Skeletal muscle tissue (tissue), 4 donors: Measurements from ENCODE around the gene PTPRM. TPM values are rescaled to one million over a fixed set of nuclear protein-coding genes. Genes with fewer than 3 reads are reported as not detected.

ENCODE experiments used
- H3K27ac ChIP-seq: one replicate; pipeline ENCODE4 v1.7.0; 2013; ENCODE audit warnings: mild to moderate bottlenecking, low read depth, low read length, inconsistent platforms
- H3K27me3 ChIP-seq, 3 donors: one replicate each; pipeline ENCODE4 v1.7.0; 2013; ENCODE audit warnings: low read length in 3 of 3; ENCODE audit not compliant: control insufficient read depth in 3 of 3, insufficient read depth in 3 of 3
- H3K36me3 ChIP-seq, 3 donors: one replicate each; pipeline ENCODE4 v1.7.0; 2013; ENCODE audit warnings: low read length in 3 of 3; ENCODE audit not compliant: control insufficient read depth in 3 of 3, insufficient read depth in 3 of 3
- H3K4me1 ChIP-seq, 3 donors: one replicate each; pipeline ENCODE4 v1.7.0; 2013; ENCODE audit warnings: low read length in 3 of 3, mild to moderate bottlenecking in 3 of 3; ENCODE audit not compliant: control insufficient read depth in 3 of 3, insufficient read depth in 3 of 3
- H3K4me3 ChIP-seq, 3 donors: one replicate each; pipeline ENCODE4 v1.7.0; 2013; ENCODE audit warnings: low read length in 3 of 3
- H3K9ac ChIP-seq, 3 donors: one replicate each; pipeline ENCODE4 v1.7.0; 2013; ENCODE audit warnings: low read length in 3 of 3, mild to moderate bottlenecking in 3 of 3, moderate library complexity in 2 of 3, low read depth in 1 of 3
- H3K9me3 ChIP-seq, 3 donors: one replicate each; pipeline ENCODE4 v1.7.0; 2013; ENCODE audit warnings: low read length in 3 of 3; ENCODE audit not compliant: control insufficient read depth in 3 of 3
- total RNA-seq: library from RNA; depleted of rRNA; stranded (reverse); fragments of >200 nt; gene quantifications from one replicate; pipeline ENCODE4 v1.2.3, GENCODE V29; 2014
- donor health status: Osteomylitis.

Gene PTPRM
- total RNA-seq, 1 donor from 2014 or later, result 68.9 TPM

DNA sequence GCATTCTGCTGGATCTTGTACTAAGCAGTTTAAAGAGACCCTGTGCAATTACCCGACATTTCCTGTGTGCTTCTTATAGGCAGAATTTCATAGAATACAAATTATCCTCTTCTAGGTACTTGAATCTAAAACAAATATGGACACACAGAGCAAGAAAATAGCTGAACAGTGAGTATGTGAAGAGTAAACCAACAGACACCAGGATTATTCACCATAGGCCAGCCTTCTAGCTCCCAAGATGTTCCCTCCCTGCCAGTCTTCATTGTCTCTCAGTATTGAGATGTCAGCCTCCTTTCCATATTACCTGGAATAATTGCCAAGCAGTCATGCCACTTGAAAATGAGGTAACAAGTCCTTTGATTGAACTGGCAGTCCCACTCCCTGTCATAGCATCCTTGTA, 187.1 kb downstream of the PTPRM start:
- Histone ChIP-seq H3K9me3 (no peaks in the 10 kb centered on the region), H3K4me1 (peaks cover 19 to 31% (median 28%) of the 10 kb centered on the region in 3 donors), H3K9ac (no peak overlapping the region), H3K27me3 (no peaks in the 10 kb centered on the region), H3K4me3 (no peak overlapping the region), H3K27ac (no peak overlapping the region), H3K36me3 (no peaks in the 10 kb centered on the region)

DNA sequence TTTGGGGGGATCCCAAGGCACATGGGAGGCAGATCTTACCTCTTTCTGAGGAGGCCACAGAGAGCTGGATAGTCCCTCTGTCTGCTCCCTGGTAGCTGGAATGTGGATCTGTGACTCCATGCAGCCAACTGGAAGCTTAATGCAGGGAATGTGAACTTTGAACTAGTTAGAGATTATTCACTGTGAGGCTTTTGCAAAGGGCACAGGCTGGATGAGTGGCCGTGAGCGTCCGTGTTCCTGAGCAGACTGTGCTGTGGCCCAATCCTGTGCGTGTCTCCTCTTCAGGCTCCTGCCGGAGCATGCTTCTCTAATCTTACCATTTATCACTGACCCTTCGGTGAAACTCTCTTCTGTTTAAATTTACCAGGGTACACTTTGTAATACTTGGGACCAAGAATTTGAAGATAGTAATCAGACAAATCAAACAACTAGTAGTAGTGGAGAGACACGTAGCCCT, 187.6 kb downstream of the PTPRM start:
- H3K27ac ChIP-seq, result no peak overlapping the region
- peaks cover 19 to 26% (median 24%) of the 10 kb centered on the region in 3 donors for H3K4me1 ChIP-seq
- H3K4me3 ChIP-seq, result peak overlapping the region in 1 of 3 donors; percentile 15
- H3K27me3 ChIP-seq, result no peaks in the 10 kb centered on the region
- no peak overlapping the region for H3K9ac ChIP-seq
- no peaks in the 10 kb centered on the region for H3K9me3 ChIP-seq
- no peaks in the 10 kb centered on the region for H3K36me3 ChIP-seq

DNA sequence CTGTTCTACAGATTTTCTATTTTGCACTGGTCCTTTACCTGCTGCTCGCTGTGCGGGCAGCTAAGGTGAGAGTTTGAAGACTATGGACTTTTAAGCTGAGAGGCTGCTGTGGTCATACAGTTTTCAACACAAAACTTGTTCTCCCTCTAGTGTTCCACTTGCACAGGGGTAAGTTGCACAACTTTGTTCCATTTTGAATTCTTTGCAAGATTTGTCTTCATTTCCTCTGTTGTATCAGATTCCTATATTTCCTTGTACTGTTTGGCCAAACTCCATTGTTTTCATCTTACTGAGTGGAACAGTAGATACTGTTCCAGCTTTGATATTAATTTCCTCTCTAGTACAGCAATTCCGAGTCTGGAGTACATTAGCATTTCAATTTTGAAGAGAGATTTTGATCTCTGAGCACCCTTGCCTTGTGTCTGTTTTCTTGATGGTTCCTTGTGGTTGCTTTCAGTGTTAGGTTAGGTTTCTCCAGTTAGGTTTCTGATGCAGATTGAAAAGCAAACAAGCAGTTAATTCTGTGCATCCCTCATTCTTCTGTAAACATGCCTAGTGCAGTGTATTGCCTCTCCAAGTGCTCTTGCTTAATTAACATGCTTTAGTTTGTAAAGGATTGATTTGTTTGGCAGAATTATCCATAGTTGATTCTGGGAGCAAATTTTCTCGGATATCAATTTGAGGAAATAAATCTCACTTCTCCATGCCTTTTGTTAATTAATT, 188.8 kb downstream of the PTPRM start:
- Histone ChIP-seq H3K4me3 (no peak overlapping the region), H3K27me3 (no peaks in the 10 kb centered on the region), H3K9ac (no peak overlapping the region), H3K9me3 (no peaks in the 10 kb centered on the region), H3K27ac (no peak overlapping the region), H3K36me3 (no peaks in the 10 kb centered on the region), H3K4me1 (peaks cover 17 to 25% (median 24%) of the 10 kb centered on the region in 3 donors)

DNA sequence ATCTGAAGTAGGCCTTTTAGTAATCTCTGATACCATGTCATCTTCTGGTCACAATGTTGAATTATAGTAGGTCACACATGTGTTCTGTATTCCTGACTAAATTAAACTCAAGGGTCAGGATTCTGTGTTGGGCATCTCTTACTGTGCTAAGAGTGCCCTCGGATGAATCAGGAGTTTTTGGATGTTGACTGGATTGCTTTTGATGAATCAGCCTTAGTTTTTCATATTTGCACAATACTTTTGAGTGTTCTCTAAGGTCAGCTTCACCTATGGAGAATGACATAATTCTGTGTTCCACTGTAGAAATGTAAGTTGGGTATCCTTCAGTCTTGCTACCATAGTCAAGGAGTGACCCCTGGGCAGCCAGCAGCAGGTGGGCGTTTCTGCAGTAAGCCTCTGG, 190.1 kb downstream of the PTPRM start:
- peaks cover 17 to 28% (median 23%) of the 10 kb centered on the region in 3 donors for H3K4me1 ChIP-seq
- H3K4me3 ChIP-seq, result no peak overlapping the region
- no peak overlapping the region for H3K9ac ChIP-seq
- no peaks in the 10 kb centered on the region for H3K36me3 ChIP-seq
- H3K27me3 ChIP-seq, result no peaks in the 10 kb centered on the region
- no peak overlapping the region for H3K27ac ChIP-seq
- no peaks in the 10 kb centered on the region for H3K9me3 ChIP-seq

DNA sequence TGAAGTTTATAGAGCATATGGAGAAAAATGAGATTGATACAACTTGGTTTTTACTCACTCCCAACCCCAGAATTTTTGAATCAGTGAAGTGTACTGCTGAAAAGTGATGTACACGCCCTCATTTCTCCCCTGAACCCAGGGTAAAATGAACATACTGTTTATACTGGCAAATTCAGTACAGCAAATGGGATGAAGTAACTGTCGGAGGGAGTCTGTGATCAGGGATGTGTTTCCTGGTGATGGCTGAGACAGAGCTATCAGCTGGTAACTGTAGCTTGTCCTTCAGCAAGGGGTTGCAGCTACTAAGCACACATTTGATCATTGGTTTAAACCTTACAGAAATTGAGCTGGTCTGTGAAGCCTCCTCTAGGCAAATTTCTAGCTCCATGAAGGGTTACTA, 191.6 kb downstream of the PTPRM start:
- no peaks in the 10 kb centered on the region for H3K9me3 ChIP-seq
- peaks cover 17 to 40% (median 21%) of the 10 kb centered on the region in 3 donors for H3K4me1 ChIP-seq
- no peak overlapping the region for H3K4me3 ChIP-seq
- H3K9ac ChIP-seq, result no peak overlapping the region
- no peak overlapping the region for H3K27ac ChIP-seq
- H3K36me3 ChIP-seq, result no peaks in the 10 kb centered on the region
- H3K27me3 ChIP-seq, result no peaks in the 10 kb centered on the region

DNA sequence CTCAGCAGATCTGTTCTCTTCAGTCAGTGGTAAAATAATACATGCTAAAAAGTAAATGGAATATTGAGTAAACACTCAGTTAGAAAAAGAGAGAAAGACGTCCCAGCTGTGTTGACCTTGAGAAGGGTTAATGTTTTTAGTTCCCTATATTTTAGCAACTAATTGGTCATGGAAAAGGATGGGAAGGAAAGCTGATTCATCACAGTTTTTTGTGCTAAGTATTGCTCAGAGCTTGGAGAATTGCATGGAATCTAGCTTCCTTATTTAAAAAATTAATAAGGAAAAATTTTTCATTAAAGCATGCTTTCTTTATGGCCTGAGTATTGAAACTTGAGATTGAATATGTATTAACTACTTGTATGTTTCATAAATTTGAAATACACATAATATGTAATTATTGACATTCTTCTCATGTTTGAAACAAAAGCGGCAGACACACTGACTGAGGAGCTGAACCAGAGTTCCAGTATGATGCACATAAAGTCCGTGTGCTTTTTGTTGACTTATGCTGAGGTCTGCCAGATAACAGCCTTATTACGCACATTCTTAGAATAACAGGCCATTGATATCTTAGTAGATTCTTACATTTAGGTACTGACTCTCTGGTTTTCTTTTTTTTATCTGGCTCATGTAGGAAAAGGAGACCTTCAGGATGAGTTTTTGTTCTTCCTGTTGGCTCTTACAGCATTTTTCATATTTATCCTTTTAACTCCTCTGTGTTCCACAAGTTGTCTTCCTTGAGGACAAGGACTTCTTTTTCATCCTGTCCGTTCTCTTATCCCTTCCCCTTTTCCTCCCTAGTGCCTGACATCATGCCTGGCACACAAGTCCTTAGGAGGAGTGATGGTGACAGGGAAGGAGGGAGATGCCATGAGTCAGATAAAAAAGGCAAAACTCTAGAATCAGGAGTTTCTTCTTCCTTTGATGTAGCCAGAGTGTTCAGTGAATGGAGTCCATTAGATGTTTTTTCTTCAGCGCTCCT, 194.1 kb downstream of the PTPRM start:
- Histone ChIP-seq H3K36me3 (no peaks in the 10 kb centered on the region), H3K4me3 (no peak overlapping the region), H3K9ac (no peak overlapping the region), H3K27ac (no peak overlapping the region), H3K27me3 (no peaks in the 10 kb centered on the region), H3K9me3 (no peaks in the 10 kb centered on the region), H3K4me1 (peaks cover 0 to 32% (median 9%) of the 10 kb centered on the region in 3 donors)

DNA sequence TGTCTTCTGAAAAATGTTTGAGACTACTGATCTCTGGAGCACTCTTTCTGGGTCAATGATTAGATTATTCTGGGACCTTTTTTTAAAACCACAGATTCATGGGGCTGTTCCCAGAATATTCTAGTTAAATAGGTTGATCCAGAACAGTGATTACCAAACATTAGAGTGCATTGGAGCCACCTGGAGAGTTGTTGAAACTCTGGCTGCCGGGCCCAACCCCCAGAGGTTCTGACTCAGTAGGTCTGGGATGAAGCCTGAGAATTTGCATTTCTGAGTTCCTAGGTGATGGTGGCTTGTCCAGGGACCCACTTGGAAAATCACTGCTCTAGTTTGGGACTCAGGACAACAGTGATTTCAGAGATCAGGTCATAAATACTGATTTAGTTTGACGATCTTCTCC, 197.3 kb downstream of the PTPRM start:
- Histone ChIP-seq H3K36me3 (no peaks in the 10 kb centered on the region), H3K4me3 (no peak overlapping the region), H3K4me1 (peaks cover 0 to 27% (median 7%) of the 10 kb centered on the region in 3 donors), H3K27me3 (no peaks in the 10 kb centered on the region), H3K27ac (no peak overlapping the region), H3K9ac (no peak overlapping the region), H3K9me3 (no peaks in the 10 kb centered on the region)

DNA sequence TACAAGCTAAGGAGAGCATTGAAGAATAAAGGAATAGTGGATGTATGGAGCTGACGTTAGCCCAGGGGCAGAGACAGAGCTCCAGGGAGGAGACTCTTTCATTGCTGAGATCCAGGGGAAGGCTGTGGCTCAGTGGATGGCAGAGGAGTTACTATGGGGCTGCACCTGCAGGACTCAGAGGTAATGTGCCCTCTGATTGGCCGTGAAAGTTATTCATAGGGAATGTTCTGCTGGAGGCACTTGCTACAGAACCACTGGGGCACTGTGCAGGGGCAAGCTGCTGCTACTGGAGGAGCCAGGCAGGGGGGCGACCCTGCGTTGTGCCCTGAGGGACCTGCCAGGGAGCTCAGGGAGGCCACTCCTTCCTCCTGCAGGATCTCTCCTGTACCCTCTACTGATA, 199.2 kb downstream of the PTPRM start:
- Histone ChIP-seq H3K9ac (no peak overlapping the region), H3K27ac (no peak overlapping the region), H3K4me3 (no peak overlapping the region), H3K9me3 (no peaks in the 10 kb centered on the region), H3K4me1 (peaks cover 4 to 27% (median 7%) of the 10 kb centered on the region in 3 donors), H3K27me3 (no peaks in the 10 kb centered on the region), H3K36me3 (no peaks in the 10 kb centered on the region)

DNA sequence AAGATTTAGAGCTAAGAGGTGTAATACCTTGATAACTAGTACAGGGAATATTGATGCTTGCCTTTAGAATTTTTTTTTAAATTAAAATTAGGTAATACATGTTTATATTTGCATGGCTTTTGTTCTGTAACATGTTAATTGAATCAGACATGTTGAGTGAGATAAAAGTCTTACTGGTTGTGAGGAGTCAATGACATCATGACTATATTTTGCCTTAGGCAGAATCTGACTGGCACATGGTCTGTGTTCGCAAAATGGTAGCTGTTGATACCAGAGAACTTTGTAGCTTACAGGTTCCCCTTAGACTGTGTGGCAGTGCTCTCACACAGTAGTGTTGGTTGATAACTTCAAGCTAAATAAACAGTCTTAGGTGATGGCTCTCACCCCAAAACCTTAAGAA, 199.7 kb downstream of the PTPRM start:
- Histone ChIP-seq H3K36me3 (no peaks in the 10 kb centered on the region), H3K4me1 (peaks cover 7 to 30% (median 7%) of the 10 kb centered on the region in 3 donors), H3K4me3 (no peak overlapping the region), H3K9ac (no peak overlapping the region), H3K27me3 (no peaks in the 10 kb centered on the region), H3K9me3 (no peaks in the 10 kb centered on the region), H3K27ac (no peak overlapping the region)

DNA sequence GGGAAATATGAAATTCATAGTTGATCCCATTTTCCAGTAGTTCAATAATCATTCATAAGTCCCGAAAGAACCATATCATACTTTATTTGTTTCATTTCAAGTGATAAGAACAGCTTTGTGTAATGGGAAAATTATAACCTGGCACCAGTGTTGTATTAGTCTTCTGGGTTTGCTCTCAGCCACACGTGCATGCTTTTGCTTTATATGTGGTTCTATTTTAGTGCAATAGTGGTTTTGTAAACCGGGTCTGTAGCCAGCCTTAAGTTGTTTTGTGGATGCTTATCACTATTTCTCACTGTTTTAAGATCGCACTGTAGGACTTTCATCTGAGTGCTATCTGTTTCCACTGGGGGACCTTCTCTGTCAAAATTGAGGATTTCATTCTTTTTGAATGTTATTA, 203.8 kb downstream of the PTPRM start:
- Histone ChIP-seq H3K4me3 (no peak overlapping the region), H3K27me3 (no peaks in the 10 kb centered on the region), H3K4me1 (peaks cover 4 to 12% (median 9%) of the 10 kb centered on the region in 3 donors), H3K36me3 (no peaks in the 10 kb centered on the region), H3K27ac (no peak overlapping the region), H3K9me3 (no peaks in the 10 kb centered on the region), H3K9ac (no peak overlapping the region)
